A673 (cell line): ENCODE results near the gene OR4N2.
"Not testable (repeated sequence)": the region's sequence is repeated elsewhere in the genome, so short reads cannot be mapped to it uniquely, and the experiment has no call there.

Experiments used
- EZH2 ChIP-seq: fragments of 200-600 bp; sonication (generic); IDR thresholded peaks from 2 replicates; pipeline ENCODE4 v1.6.1; 2017; ENCODE audit warnings: borderline replicate concordance, low read depth, mild to moderate bottlenecking, mixed read lengths, antibody characterized with exemption, low read length; ENCODE audit not compliant: poor library complexity, severe bottlenecking
- TF ChIP-seq, protein P1 (sequence below): fragments of 300-800, 200-600 bp; sonication (generic); conservative IDR thresholded peaks from 2 replicates; pipeline ENCODE4 v1.5.1; 2017; ENCODE audit warnings: low read depth, mild to moderate bottlenecking, antibody characterized with exemption, low read length, moderate library complexity, mixed read lengths

DNA sequence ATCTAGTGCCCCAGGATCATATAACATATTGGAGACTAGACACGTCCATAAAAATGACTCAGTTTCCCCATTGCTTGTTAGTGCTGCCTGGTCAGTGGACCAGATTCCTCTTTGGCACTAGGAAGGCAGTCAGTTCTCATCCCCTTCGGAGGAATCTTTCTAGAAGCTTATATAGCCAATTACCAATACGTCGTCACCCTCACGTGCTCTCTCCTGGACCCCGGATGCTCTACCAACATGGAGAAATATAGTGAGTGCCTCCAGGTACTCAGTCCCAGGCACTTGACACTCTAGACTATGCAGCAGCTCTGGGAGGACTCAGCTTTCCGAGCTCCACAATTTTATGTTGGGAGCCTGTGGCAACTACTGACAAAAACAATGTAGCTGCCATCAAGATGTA lies 15.4 kb upstream of the OR4N2 start:
- TF ChIP-seq, protein P1, sequence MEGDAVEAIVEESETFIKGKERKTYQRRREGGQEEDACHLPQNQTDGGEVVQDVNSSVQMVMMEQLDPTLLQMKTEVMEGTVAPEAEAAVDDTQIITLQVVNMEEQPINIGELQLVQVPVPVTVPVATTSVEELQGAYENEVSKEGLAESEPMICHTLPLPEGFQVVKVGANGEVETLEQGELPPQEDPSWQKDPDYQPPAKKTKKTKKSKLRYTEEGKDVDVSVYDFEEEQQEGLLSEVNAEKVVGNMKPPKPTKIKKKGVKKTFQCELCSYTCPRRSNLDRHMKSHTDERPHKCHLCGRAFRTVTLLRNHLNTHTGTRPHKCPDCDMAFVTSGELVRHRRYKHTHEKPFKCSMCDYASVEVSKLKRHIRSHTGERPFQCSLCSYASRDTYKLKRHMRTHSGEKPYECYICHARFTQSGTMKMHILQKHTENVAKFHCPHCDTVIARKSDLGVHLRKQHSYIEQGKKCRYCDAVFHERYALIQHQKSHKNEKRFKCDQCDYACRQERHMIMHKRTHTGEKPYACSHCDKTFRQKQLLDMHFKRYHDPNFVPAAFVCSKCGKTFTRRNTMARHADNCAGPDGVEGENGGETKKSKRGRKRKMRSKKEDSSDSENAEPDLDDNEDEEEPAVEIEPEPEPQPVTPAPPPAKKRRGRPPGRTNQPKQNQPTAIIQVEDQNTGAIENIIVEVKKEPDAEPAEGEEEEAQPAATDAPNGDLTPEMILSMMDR, result not testable (repeated sequence)
- TF ChIP-seq EZH2, result not testable (repeated sequence)
